ENCODE measurements around the gene SNED1. TPM values are rescaled to one million over a fixed set of nuclear protein-coding genes. Genes with fewer than 3 reads are reported as not detected.
A peak's percentile ranks its signal among the peaks of the same experiment; 100 is the strongest.

SNED1 gene
- total and polyA plus RNA-seq, 9 of the 15 experiments (the other 6 are each of a cell fraction or from before 2014, with no cell fraction given) = 0.03 to 0.07 (median 0.05) TPM; not detected in 5

DNA sequence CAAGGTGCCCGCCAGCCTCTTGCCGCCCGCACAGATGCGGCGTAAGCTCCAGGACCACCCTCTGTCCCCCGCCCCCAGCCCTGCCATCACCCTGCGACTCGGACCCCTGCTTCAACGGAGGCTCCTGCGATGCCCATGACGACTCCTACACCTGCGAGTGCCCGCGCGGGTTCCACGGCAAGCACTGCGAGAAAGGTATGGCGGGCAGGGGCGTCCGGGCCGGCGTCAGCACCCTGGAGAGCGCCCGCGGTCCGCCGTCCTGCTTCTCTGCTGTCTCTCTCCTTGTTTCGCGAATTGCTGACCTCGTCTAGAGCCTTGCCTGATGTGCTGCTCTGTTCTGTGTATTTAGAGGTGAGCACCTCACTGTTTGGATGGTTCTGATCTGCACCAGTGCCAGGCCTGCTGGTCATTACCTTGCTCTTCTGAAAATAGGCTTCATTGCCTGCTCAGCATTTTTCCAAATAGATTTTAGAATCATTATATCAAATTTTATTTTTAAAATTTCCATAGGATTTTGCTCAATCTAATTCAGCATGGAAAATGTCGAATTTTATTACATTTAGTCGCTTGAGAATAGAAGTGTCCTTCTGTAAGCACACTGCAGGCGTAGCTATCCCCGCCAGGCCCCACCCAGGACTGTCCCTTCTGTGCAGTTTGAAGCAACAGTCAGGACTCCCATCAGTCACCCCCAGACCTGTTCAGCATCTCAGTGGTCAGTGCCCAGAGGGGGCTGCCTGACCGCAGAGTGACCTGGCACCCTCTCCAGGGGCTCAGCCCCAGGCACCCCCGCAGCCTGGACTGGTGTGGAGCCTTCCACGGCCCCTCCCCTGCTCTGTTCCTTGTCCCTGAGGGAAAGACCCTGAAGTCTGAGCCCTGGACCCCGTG, 51.6 kb downstream of the SNED1 start (continued):
- TF ChIP-seq, protein P1, sequence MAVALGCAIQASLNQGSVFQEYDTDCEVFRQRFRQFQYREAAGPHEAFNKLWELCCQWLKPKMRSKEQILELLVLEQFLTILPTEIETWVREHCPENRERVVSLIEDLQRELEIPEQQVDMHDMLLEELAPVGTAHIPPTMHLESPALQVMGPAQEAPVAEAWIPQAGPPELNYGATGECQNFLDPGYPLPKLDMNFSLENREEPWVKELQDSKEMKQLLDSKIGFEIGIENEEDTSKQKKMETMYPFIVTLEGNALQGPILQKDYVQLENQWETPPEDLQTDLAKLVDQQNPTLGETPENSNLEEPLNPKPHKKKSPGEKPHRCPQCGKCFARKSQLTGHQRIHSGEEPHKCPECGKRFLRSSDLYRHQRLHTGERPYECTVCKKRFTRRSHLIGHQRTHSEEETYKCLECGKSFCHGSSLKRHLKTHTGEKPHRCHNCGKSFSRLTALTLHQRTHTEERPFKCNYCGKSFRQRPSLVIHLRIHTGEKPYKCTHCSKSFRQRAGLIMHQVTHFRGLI (CRISPR knock-in tag; IDR thresholded peaks at IDR 0.05) = no peak
- TF ChIP-seq TCF7 (IDR thresholded peaks at IDR 0.05; ENCODE audit: borderline replicate concordance) = no peak
- no peak for TF ChIP-seq KAT8 (IDR thresholded peaks at IDR 0.05; ENCODE audit: low read depth)
- no peak for TF ChIP-seq MYC (IDR thresholded peaks at IDR 0.05; ENCODE audit: low read depth, low read length)
- TF ChIP-seq MYC (CRISPR knock-in tag; IDR thresholded peaks at IDR 0.05; ENCODE audit: borderline replicate concordance, low read depth) = no peak
- peak in 1 of 2 experiments; percentile 27; a peak in 1 of 4 replicates for TF ChIP-seq SRF (CRISPR knock-in tag; IDR thresholded peaks at IDR 0.05)
- TF ChIP-seq CTBP1 (IDR thresholded peaks at IDR 0.05; ENCODE audit: borderline replicate concordance) = no peak
- no peak for TF ChIP-seq TOE1 (IDR thresholded peaks at IDR 0.05; ENCODE audit: borderline replicate concordance)
- no peak for TF ChIP-seq TOE1 (CRISPR knock-in tag; IDR thresholded peaks at IDR 0.05; ENCODE audit: borderline replicate concordance, low read depth)
- TF ChIP-seq SOX6 (IDR thresholded peaks at IDR 0.05) = no peak
- no peak for TF ChIP-seq SIN3B (IDR thresholded peaks at IDR 0.05; ENCODE audit: low read depth)
- TF ChIP-seq NR2C2 (CRISPR knock-in tag; IDR thresholded peaks at IDR 0.05) = 0 out of 2 replicates have a peak, but pooled peaks have one; percentile 47
- no peak for TF ChIP-seq NR2C2 (tag; IDR thresholded peaks at IDR 0.05)
- no peak for TF ChIP-seq CEBPG (CRISPR knock-in tag; IDR thresholded peaks at IDR 0.05)
- no peak for TF ChIP-seq CEBPG (tag; conservative IDR thresholded peaks at IDR 0.05 in 1 of 2, IDR thresholded peaks at IDR 0.05 in 1 of 2)
- TF ChIP-seq GATA2 (CRISPR knock-in tag; IDR thresholded peaks at IDR 0.05) = no peak
- no peak for TF ChIP-seq GATAD2A (IDR thresholded peaks at IDR 0.05)
- TF ChIP-seq SAP30 (IDR thresholded peaks at IDR 0.05; ENCODE audit: borderline replicate concordance, insufficient read depth, low read depth, low read length, poor library complexity, severe bottlenecking) = peak; percentile 50
- no peak for TF ChIP-seq BDP1 (IDR thresholded peaks at IDR 0.05; ENCODE audit: insufficient read depth, insufficient read length)
- TF ChIP-seq, protein P2, sequence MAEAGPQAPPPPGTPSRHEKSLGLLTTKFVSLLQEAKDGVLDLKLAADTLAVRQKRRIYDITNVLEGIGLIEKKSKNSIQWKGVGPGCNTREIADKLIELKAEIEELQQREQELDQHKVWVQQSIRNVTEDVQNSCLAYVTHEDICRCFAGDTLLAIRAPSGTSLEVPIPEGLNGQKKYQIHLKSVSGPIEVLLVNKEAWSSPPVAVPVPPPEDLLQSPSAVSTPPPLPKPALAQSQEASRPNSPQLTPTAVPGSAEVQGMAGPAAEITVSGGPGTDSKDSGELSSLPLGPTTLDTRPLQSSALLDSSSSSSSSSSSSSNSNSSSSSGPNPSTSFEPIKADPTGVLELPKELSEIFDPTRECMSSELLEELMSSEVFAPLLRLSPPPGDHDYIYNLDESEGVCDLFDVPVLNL (CRISPR knock-in tag; IDR thresholded peaks at IDR 0.05; ENCODE audit: low read depth) = 0 out of 2 replicates have a peak, but pooled peaks have one; percentile 46
- no peak for TF ChIP-seq ATF1 (CRISPR knock-in tag; IDR thresholded peaks at IDR 0.05)
- TF ChIP-seq ATF1 (tag; IDR thresholded peaks at IDR 0.05) = no peak
- no peak for TF ChIP-seq ZNF282 (CRISPR knock-in tag; IDR thresholded peaks at IDR 0.05)
- TF ChIP-seq GTF2F1 (IDR thresholded peaks at IDR 0.05; ENCODE audit: low read depth, low read length) = no peak
